Suprapubic skin (tissue), 3 donors: ENCODE data around the gene ZNF407.

Source experiments
- POLR2A ChIP-seq, 2 donors: fragments of 450-650 bp; IDR thresholded peaks; one replicate each; pipeline ENCODE4 v1.6.1; 2017; ENCODE audit warnings: antibody characterized with exemption in 2 of 2, mild to moderate bottlenecking in 2 of 2, moderate library complexity in 2 of 2
- TF ChIP-seq, protein P1 (sequence below), 2 donors: fragments of 200-600 bp in 1 of 2; fragments of 450-650 bp in 1 of 2; sonication (generic) in 1 of 2; IDR thresholded peaks; one replicate each; pipeline ENCODE4 v1.5.1; 2016 to 2019; ENCODE audit warnings: antibody characterized with exemption in 2 of 2, mild to moderate bottlenecking in 1 of 2, moderate library complexity in 1 of 2

- no peak for TF ChIP-seq POLR2A (IDR thresholded peaks at IDR 0.05)
- TF ChIP-seq, protein P1, sequence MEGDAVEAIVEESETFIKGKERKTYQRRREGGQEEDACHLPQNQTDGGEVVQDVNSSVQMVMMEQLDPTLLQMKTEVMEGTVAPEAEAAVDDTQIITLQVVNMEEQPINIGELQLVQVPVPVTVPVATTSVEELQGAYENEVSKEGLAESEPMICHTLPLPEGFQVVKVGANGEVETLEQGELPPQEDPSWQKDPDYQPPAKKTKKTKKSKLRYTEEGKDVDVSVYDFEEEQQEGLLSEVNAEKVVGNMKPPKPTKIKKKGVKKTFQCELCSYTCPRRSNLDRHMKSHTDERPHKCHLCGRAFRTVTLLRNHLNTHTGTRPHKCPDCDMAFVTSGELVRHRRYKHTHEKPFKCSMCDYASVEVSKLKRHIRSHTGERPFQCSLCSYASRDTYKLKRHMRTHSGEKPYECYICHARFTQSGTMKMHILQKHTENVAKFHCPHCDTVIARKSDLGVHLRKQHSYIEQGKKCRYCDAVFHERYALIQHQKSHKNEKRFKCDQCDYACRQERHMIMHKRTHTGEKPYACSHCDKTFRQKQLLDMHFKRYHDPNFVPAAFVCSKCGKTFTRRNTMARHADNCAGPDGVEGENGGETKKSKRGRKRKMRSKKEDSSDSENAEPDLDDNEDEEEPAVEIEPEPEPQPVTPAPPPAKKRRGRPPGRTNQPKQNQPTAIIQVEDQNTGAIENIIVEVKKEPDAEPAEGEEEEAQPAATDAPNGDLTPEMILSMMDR (IDR thresholded peaks at IDR 0.05) = no peak
These were observed 162.4 kb downstream of the ZNF407 start for GRCh38 chr18:74760026-74760425.
